SJSA1 (cell line): ENCODE results near the gene ATP10A. TPM values are rescaled to one million over a fixed set of nuclear protein-coding genes. Genes with fewer than 3 reads are reported as not detected.
A peak's percentile ranks its signal among the peaks of the same experiment; 100 is the strongest.
"Not testable (repeated sequence)": the region's sequence is repeated elsewhere in the genome, so short reads cannot be mapped to it uniquely, and the experiment has no call there.

Experiments
- DNase-seq, 2 experiments: peaks; one replicate each; pipeline ENCODE4 v3.0.0-alpha.2; 2015 to 2020; ENCODE audit warnings: low spot score in 2 of 2, low read depth in 1 of 2
- H3K27ac ChIP-seq: fragments of 250-450 bp; sonication (Bioruptor Pico); 2 replicates; pipeline ENCODE4 v1.5.1; 2020; ENCODE audit warnings: mild to moderate bottlenecking, moderate library complexity
- H3K27me3 ChIP-seq: fragments of 250-450 bp; sonication (Bioruptor Pico); replicated peaks from 2 replicates; pipeline ENCODE4 v1.5.1; 2020; ENCODE audit warnings: mild to moderate bottlenecking, moderate library complexity
- H3K36me3 ChIP-seq: fragments of 250-450 bp; sonication (Bioruptor Pico); 2 replicates; pipeline ENCODE4 v1.5.1; 2020; ENCODE audit warnings: mild to moderate bottlenecking
- H3K4me1 ChIP-seq: fragments of 250-450 bp; sonication (Bioruptor Pico); replicated peaks from 2 replicates; pipeline ENCODE4 v1.6.1; 2021; ENCODE audit warnings: mild to moderate bottlenecking
- H3K4me3 ChIP-seq: fragments of 250-450 bp; sonication (Bioruptor Pico); 2 replicates; pipeline ENCODE4 v1.5.1; 2020; ENCODE audit warnings: mild to moderate bottlenecking
- H3K9me3 ChIP-seq: fragments of 250-450 bp; sonication (Bioruptor Pico); replicated peaks from 2 replicates; pipeline ENCODE4 v1.5.1; 2020; ENCODE audit warnings: mild to moderate bottlenecking
- total RNA-seq: library from RNA; depleted of rRNA; stranded (reverse); fragments of >200 nt; shearing (Covaris generic); gene quantifications from 2 replicates; pipeline ENCODE4 v1.2.3, GENCODE V29; 2014

Gene ATP10A
- total RNA-seq, 1 experiment from 2014 or later, result 31.3 TPM

GRCh38 chr15:25894371-25894902, 31.3 kb upstream of the ATP10A start:
- no peaks in the 10 kb centered on the region for H3K9me3 ChIP-seq
- no peak for DNase-seq

GRCh38 chr15:25893596-25893995, 30.5 kb upstream of the ATP10A start:
- H3K4me1 ChIP-seq, result no peaks in the 10 kb centered on the region
- no peaks in the 10 kb centered on the region for H3K36me3 ChIP-seq
- H3K27ac ChIP-seq, result no peak overlapping the region

More at GRCh38 chr15:25894371-25894902, 31.3 kb upstream of the ATP10A start:
- H3K27ac ChIP-seq, result no peak overlapping the region
- H3K36me3 ChIP-seq, result no peaks in the 10 kb centered on the region
- H3K27me3 ChIP-seq, result no peaks in the 10 kb centered on the region
- H3K4me3 ChIP-seq, result no peak overlapping the region
- no peaks in the 10 kb centered on the region for H3K4me1 ChIP-seq

GRCh38 chr15:25892126-25892525, 29.0 kb upstream of the ATP10A start:
- Histone ChIP-seq H3K27me3 (no peaks in the 10 kb centered on the region), H3K4me3 (no peak overlapping the region), H3K9me3 (no peaks in the 10 kb centered on the region), H3K4me1 (no peaks in the 10 kb centered on the region), H3K27ac (no peak overlapping the region), H3K36me3 (no peaks in the 10 kb centered on the region)
- no peak for DNase-seq

More at GRCh38 chr15:25893596-25893995, 30.5 kb upstream of the ATP10A start:
- Histone ChIP-seq H3K4me3 (no peak overlapping the region), H3K27me3 (no peaks in the 10 kb centered on the region), H3K9me3 (no peaks in the 10 kb centered on the region)
- no peak for DNase-seq

- DNase-seq, result no peak
- H3K27ac ChIP-seq, result no peak overlapping the region
These were observed 28.0 kb upstream of the ATP10A start for GRCh38 chr15:25891081-25891480.

GRCh38 chr15:25890529-25890928, 27.4 kb upstream of the ATP10A start:
- no peaks in the 10 kb centered on the region for H3K4me1 ChIP-seq
- no peaks in the 10 kb centered on the region for H3K27me3 ChIP-seq
- no peak for DNase-seq
- no peaks in the 10 kb centered on the region for H3K36me3 ChIP-seq
- H3K9me3 ChIP-seq, result no peaks in the 10 kb centered on the region
- H3K4me3 ChIP-seq, result no peak overlapping the region
- no peak overlapping the region for H3K27ac ChIP-seq

More at GRCh38 chr15:25891081-25891480, 28.0 kb upstream of the ATP10A start:
- H3K4me3 ChIP-seq, result no peak overlapping the region
- no peaks in the 10 kb centered on the region for H3K4me1 ChIP-seq
- no peaks in the 10 kb centered on the region for H3K9me3 ChIP-seq
- no peaks in the 10 kb centered on the region for H3K27me3 ChIP-seq
- no peaks in the 10 kb centered on the region for H3K36me3 ChIP-seq

GRCh38 chr15:25887870-25888269, 24.7 kb upstream of the ATP10A start:
- H3K4me3 ChIP-seq, result no peak overlapping the region
- no peak overlapping the region for H3K27ac ChIP-seq
- DNase-seq, result no peak
- no peaks in the 10 kb centered on the region for H3K36me3 ChIP-seq
- H3K9me3 ChIP-seq, result no peaks in the 10 kb centered on the region
- H3K27me3 ChIP-seq, result no peaks in the 10 kb centered on the region
- H3K4me1 ChIP-seq, result peaks cover 23% of the 10 kb centered on the region

- no peak overlapping the region for H3K27ac ChIP-seq
- H3K27me3 ChIP-seq, result no peaks in the 10 kb centered on the region
- H3K9me3 ChIP-seq, result no peaks in the 10 kb centered on the region
- no peaks in the 10 kb centered on the region for H3K36me3 ChIP-seq
- H3K4me1 ChIP-seq, result peaks cover 36% of the 10 kb centered on the region
- no peak overlapping the region for H3K4me3 ChIP-seq
- no peak for DNase-seq
These were observed 23.5 kb upstream of the ATP10A start for GRCh38 chr15:25886498-25887140.

GRCh38 chr15:25884370-25884769, 21.2 kb upstream of the ATP10A start:
- Histone ChIP-seq H3K27me3 (no peaks in the 10 kb centered on the region), H3K4me1 (peaks cover 41% of the 10 kb centered on the region), H3K36me3 (no peaks in the 10 kb centered on the region), H3K27ac (peak overlapping the region; percentile 69), H3K4me3 (no peak overlapping the region), H3K9me3 (no peaks in the 10 kb centered on the region)
- no peak for DNase-seq

- peak; percentile 72 to 81 for DNase-seq
- Histone ChIP-seq H3K27me3 (no peaks in the 10 kb centered on the region), H3K9me3 (no peaks in the 10 kb centered on the region), H3K27ac (peak overlapping the region; percentile 69), H3K4me3 (no peak overlapping the region), H3K4me1 (peaks cover 43% of the 10 kb centered on the region), H3K36me3 (no peaks in the 10 kb centered on the region)
These were observed 20.5 kb upstream of the ATP10A start for GRCh38 chr15:25883463-25884259.

GRCh38 chr15:25882466-25882865, 19.3 kb upstream of the ATP10A start:
- H3K4me1 ChIP-seq, result peaks cover 43% of the 10 kb centered on the region
- peak in 1 of 2 experiments; percentile 55 for DNase-seq
- H3K27me3 ChIP-seq, result no peaks in the 10 kb centered on the region
- H3K9me3 ChIP-seq, result no peaks in the 10 kb centered on the region
- no peaks in the 10 kb centered on the region for H3K36me3 ChIP-seq
- peak overlapping the region; percentile 66 for H3K27ac ChIP-seq
- H3K4me3 ChIP-seq, result no peak overlapping the region

GRCh38 chr15:25880877-25881276, 17.8 kb upstream of the ATP10A start:
- not testable (repeated sequence) for DNase-seq, H3K4me3 ChIP-seq, H3K9me3 ChIP-seq, H3K27ac ChIP-seq, H3K27me3 ChIP-seq, H3K36me3 ChIP-seq
- peaks cover 43% of the 10 kb centered on the region for H3K4me1 ChIP-seq

GRCh38 chr15:25880411-25880810, 17.3 kb upstream of the ATP10A start:
- H3K36me3 ChIP-seq, result no peaks in the 10 kb centered on the region
- no peak overlapping the region for H3K27ac ChIP-seq
- H3K4me3 ChIP-seq, result no peak overlapping the region
- DNase-seq, result no peak
- peaks cover 43% of the 10 kb centered on the region for H3K4me1 ChIP-seq
- no peaks in the 10 kb centered on the region for H3K27me3 ChIP-seq
- no peaks in the 10 kb centered on the region for H3K9me3 ChIP-seq

GRCh38 chr15:25879438-25879837, 16.3 kb upstream of the ATP10A start:
- no peaks in the 10 kb centered on the region for H3K36me3 ChIP-seq
- H3K4me1 ChIP-seq, result peaks cover 36% of the 10 kb centered on the region
- no peaks in the 10 kb centered on the region for H3K9me3 ChIP-seq
- DNase-seq, result no peak
- no peaks in the 10 kb centered on the region for H3K27me3 ChIP-seq
- no peak overlapping the region for H3K4me3 ChIP-seq
- H3K27ac ChIP-seq, result no peak overlapping the region

- no peak overlapping the region for H3K4me3 ChIP-seq
- no peaks in the 10 kb centered on the region for H3K27me3 ChIP-seq
- no peaks in the 10 kb centered on the region for H3K36me3 ChIP-seq
- no peak for DNase-seq
- peaks cover 18% of the 10 kb centered on the region for H3K4me1 ChIP-seq
- H3K27ac ChIP-seq, result no peak overlapping the region
- H3K9me3 ChIP-seq, result no peaks in the 10 kb centered on the region
These were observed 14.6 kb upstream of the ATP10A start for GRCh38 chr15:25877681-25878080.
